Measurements from ENCODE around the gene OBSL1.

The OBSL1 gene

DNA sequence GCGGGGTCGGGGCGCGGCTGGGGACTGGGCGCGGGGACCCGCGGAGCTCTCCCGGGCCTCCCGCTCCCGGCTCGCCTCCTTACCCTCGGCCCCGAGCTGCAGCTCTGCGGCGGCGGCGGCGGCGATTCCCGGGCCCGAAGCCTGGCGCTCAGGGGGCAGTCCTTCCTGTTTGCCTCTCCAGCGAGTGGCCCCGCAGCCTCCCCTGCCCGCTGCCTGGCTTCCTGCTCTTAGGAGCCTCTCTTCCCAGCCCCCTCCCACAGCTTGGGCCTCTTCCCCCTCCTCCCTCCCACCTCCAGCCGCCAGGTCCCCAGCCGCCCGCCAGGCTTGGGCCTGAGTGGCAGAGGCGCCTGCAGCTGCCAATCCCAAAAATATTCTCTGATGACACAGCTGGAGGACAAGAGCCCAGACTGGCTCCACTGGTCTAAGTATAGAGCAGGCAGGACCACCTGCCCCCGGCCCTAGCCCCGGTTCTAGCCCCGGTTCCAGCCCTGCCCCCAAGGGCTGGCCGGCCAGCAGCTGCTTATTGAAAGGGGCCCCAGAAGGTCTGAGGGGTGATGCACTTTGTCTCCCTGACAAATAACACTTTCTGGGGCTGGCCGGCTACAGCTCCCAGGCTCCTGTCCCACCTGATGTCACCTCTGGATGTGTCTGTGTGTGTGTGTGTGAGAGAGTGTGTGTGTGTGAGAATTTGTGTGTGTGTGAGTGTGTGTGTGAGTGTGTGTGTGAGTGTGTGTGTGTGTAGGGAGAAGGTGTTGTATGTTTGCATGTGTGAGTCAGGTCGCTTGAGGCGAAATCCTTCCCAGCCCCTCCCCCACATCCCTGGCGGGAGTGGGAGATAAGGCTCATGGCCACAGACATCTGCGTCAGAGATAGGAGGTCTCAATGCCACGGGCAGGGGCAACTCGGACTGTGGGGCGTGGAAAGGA is at the start of gene OBSL1:
OBSL1 (minus strand) TSS at position 229 of the 926 bp plus-strand sequence. CDS start 307 bp downstream, outside the sequence.
- DNase-seq: no peak

DNA sequence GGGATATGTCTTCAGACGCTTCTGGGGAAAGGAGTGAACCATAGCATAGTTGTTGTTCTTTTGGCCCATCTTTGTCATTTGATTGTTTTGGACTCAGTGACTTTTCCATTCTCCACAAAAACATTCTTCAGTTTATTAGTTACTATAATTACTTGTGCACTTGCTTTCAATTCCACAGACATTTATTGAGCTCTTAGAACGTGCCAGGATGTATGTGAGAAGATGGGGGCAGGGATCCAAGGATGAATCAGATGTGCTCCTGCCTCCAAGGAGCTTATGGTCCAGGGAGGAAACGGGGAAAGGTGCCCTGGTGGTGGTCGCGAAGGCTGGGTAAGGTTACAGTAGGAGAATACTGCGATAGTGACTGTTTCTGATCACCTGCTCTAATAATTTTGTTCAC is 49.2 kb upstream of the OBSL1 start:
- no peak for DNase-seq

DNA sequence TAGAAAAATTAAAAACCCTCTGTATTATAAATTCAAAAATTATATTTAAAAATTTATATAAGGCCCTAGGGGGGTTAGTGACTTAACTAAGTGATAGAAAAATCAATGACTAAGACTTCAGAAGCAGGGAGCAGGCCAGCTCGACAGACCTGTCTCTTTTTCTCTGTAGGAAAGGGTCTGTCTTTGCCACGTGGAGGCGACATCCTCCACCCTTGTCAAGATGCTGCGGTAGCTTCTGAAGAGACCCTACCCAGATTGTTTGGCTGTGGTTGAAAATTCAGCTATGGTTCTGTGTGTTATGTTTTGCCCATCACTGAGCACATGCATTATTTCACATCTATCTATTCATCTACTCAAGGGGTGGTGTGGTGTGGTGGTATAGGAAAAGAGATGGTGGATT is 47.9 kb upstream of the OBSL1 start:
- DNase-seq: no peak

DNA sequence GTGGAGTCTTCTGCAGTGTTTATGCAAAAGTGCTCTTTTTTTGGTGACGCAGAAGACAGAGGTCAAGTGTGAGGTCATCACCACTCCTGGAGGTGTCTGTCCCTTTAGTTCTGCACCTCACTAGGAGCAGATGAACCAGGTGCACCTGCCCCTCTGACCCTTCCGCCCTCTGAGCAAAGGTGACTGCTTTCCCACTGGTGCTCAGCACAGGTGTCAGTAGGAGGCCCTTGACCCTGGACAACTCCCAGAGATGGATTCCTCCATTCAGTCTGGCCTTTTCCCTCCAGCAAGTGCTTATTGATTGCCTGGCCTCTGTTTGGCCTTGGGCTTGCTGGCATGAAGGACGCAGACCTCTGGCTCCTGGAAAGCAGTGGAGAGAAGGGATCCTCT is 47.4 kb upstream of the OBSL1 start:
- DNase-seq: no peak

DNA sequence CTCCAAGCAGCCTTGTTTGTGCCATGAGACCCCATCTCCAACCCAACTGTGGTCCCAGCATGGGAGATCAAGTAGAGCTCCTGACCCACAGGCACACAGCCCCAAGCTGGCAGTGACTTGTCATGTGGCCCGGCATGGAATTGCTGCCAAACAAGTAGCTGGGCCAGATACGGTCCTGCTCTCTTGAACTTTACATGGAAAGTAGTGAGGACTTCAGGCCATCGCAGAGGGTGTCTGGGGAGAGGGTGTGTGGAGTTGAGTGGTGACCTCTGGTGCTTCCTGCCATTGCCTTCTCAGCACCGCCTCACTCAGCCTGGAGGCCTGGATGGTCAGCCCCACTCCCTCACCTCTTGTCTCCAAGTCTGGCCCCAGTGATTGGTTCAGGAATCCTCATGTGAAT is 45.2 kb upstream of the OBSL1 start:
- no peak for DNase-seq

DNA sequence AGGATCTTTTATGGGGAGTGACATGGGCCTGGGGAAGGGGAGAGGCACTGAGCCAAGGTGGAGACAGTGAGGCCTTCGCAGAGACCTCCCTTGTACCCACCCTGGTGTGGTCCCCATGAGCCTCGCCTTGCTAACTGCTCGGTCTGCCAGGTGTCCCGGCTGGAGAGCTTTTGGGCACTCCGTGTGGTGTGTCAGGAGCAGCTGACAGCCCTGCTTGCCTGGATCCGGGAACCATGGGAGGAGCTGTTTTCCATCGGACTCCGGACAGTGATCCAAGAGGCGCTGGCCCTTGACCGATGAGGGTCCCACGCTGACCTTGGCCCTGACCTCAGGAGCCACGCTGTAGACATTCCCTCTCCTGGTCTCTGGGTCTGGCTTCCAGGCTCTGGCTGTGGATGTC is 44.6 kb upstream of the OBSL1 start:
- no peak for DNase-seq

DNA sequence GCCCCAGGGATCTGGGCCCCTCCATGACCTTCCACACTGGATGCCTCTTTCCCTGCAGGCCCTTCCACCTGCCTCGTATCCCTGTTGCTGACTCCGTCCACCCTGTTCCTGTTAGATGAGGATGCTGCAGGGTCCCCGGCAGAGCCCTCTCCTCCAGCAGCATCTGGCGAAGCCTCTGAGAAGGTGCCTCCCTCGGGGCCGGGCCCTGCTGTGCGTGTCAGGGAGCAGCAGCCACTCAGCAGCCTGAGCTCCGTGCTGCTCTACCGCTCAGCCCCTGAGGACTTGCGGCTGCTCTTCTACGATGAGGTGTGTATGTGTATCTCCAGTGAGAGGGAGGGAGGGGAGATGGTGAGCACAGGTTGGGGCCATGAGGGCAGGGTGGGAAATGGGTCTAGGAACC is 43.7 kb upstream of the OBSL1 start:
- no peak for DNase-seq

DNA sequence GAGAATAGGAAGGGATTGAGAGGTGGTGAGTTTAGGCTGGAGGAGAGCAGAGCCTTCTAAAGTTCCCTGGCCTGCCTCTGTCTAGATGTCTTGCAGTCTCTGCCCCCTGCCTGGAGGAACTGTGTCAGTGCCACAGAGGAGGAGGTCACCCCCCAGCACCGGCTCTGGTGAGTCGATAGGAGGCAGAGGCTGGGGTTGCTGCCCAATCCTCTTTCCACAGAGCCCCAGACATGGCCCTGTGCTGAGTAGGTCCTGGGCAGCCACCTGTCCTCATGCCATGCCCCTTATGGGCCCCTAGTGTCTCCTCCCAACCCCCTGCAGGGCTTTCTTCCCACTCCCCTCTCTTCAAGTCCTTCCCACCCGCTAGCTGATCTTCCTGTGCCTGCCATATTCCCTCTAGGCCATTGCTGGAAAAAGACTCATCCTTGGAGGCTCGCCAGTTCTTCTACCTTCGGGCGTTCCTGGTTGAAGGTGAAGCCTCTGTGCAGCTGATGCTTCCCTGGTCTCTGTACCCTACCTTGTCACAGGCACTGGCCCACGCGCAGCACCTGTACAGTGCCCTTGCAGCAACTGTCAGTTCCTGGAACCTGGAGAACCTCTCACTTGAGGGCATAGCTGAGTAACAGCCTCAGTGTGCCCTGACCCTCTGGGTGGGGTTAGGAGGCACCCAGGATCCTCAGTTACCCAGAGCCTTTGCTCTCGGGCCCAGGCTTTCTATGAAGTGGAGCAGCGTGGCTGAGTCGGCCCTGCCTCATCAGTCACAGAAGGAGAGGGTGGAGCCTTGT is 42.9 kb upstream of the OBSL1 start:
- no peak for DNase-seq

DNA sequence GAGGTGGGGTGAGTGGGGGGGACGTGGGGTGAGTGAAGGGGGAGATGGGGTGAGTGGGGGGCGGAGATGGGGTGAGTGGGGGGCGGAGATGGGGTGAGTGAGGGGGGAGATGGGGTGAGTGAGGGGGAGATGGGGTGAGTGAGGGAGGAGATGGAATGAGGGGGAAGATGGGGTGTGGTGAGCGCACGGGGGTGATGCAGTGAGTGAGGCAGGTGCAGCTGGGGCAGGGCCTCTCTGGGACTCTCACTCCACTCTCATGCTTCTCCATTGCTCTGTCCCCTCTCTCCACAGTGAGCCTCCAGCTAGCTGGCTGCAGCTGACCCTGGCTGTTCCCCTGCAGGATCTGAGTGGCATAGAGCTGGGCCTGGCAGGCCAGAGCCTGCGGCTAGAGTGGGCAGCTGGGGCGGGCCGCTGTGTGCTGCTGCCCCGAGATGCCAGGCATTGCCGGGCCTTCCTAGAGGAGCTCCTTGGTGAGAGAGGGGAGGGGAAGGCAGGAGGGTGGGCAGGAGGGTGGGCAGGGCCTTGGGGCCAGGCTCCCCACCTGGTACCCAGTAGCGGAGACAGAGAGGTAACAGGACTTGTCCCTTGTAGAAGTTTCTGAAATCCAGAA is 42.2 kb upstream of the OBSL1 start:
- DNase-seq: no peak

DNA sequence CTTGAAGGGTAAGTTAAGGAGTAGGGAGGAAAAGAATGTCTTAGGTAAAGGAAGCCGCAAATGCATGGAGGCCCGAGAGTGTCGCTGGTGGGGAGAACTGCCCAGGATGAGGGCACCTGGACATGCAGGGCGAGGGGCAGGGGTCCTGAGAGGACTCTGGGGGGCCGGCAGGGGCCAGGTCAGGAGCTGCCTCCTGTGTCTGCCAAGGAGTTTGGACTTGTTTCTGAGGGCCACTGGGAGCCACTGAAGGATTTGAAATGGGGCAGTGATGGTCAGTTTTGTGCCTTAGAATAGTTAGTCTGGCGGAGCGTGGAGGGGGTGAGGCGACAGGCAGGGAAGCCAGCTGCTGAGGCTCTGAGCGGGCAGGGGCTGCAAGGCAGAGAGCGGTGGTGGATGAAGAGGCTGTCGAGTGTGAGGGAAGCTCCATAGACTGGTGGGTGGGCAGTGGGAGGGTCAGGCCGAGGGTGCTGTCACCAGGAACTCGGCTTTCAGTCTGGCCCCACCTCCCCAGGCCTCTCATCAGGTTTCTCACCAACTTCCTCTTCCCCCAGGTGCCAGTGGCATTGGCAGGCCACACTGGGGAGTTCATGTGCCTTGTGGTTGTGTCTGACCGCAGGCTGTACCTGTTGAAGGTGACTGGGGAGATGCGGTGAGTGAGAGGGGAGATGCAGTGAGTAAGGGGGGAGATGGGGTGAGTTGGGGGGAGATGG is 41.4 kb upstream of the OBSL1 start:
- peak; percentile 21 for DNase-seq

DNA sequence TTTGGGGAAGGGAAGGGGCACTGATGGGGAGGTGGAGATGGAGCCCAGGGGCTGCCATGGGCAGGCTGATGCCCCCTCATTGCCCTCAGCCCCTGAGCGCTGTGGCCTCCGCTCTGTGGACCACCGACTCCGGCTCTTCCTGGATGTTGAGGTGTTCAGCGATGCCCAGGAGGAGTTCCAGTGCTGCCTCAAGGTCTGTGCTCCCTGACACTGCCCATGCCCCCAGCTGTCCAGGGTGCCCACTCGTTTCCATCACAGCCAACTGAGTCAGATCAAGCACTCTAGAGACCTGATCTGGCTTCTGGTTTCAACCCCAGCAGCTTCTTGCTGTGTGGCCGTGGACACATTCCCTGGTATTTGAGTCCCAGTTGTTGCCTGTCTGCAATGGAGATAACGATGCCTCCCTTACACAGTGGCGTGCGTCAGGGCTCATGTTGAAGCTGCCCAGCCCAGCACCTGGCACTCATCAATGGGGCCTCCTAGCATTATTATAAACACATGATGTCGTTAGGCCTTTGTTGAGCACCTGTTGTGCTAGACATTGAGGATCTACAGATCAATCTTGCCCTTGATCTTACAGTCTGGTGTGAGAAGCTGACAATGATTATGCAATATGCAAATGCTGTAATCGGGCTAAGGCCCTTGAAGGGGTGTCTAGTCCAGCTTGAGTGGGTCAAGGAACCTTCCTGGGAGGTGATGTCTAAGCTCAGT is 40.7 kb upstream of the OBSL1 start:
- DNase-seq: no peak

DNA sequence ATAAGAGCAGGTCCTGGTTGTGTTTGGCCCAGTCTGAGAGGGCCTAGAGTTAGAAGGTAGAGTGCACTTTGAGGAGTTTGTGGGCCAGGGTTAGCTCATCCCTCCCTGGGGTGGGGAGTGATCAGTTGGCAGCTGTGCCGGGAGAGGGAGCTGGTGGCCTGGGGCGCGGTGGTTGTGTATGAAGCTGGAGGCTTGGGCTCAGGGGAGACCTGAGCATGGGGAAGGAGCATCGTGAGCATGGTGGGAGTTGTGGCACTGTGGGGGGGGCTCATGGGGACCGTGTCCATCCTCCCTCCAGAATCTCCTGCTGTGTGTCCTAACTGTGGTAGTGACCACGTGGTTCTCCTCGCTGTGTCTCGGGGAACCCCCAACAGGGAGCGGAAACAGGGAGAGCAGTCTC is 40.0 kb upstream of the OBSL1 start:
- no peak for DNase-seq

DNA sequence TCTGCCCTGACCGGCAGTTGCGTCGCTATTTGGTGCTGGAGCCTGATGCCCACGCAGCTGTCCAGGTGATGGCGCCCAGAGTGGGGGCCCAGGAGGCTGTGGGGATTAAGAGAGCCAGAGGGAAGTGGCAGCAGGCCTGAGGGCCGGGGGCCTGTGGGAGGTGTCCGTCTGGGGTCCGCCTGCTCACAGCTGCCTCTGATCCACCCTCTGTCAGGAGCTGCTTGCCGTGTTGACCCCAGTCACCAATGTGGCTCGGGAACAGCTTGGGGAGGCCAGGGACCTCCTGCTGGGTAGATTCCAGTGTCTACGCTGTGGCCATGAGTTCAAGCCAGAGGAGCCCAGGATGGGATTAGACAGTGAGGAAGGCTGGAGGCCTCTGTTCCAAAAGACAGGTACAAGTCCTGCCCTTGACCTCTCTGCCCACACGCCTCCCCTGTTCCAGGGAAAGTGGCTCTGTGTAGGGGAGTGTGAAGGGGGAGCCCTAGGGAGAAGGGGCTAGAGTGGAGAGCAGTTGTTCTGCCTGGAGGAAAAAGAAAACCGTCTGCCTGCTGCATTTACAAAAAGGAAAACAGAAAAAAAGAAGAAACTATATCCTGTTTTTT is 37.9 kb upstream of the OBSL1 start:
- DNase-seq: no peak

DNA sequence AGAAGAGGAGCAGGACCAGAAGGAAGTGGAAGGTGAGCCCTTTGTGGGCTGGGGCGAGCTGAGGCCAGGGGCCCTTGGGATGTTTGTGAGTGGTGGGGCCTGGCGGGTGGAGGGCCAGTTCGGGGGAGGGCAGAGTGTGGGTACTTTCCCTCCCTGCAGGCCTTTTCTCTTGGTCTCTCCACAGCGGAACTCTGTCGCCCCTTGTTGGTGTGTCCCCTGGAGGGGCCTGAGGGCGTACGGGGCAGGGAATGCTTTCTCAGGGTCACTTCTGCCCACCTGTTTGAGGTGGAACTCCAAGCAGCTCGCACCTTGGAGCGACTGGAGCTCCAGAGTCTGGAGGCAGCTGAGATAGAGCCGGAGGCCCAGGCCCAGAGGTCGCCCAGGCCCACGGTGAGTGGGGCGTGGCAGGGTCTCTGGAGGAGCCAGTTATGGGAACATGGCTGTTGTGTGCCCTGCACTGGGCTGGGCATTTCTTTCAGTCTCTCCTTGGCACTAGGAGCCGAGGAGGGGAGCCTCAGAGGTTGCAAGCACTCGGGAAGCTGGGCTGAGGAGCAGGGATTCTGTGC is 37.1 kb upstream of the OBSL1 start:
- DNase-seq: no peak

DNA sequence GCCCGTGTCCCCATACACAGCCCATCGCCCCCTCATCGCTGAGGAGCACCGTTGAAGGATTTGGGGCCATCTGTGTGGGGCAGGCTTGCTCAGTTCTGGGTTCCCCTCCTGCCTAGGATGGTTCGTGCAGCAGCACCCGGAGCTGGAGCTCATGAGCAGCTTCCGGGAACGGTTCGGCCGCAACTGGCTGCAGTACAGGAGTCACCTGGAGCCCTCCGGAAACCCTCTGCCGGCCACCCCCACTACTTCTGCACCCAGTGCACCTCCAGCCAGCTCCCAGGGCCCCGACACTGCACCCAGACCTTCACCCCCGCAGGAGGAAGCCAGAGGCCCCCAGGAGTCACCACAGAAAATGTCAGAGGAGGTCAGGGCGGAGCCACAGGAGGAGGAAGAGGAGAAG is 36.6 kb upstream of the OBSL1 start:
- no peak for DNase-seq

DNA sequence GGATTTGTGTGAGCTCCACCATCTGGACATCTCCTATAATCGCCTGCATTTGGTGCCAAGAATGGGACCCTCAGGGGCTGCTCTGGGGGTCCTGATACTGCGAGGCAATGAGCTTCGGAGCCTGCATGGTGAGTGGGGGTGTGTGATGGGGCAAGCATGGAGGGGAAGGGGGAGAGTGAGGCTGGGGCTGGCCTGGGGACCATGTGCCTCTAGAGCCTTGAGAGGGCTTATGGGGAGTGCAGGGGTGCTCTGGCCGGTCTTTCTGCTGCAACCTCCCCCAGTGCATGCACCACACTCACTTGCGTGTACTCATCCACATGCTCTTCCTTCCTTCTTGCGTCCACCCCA is 34.2 kb upstream of the OBSL1 start:
- DNase-seq: no peak

DNA sequence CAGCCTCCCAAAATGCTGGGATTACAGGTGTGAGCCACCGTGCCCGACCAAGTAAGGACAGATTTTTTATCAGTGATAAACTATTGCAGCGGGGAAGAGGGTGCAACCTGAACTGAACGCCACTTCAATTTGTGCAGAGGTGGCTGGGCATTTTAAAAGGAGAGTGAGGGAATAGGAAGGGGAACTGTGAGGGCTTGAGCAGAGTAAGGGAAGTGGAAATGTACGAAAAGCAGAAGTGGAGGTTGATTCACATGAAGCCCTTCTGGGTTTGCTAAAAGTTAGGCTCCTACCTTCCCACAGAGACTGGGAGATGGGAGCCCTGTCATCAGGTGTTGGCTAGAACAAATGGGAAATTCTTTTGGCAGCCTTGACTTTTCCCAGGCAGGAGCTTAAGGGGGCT is 32.4 kb upstream of the OBSL1 start:
- no peak for DNase-seq

DNA sequence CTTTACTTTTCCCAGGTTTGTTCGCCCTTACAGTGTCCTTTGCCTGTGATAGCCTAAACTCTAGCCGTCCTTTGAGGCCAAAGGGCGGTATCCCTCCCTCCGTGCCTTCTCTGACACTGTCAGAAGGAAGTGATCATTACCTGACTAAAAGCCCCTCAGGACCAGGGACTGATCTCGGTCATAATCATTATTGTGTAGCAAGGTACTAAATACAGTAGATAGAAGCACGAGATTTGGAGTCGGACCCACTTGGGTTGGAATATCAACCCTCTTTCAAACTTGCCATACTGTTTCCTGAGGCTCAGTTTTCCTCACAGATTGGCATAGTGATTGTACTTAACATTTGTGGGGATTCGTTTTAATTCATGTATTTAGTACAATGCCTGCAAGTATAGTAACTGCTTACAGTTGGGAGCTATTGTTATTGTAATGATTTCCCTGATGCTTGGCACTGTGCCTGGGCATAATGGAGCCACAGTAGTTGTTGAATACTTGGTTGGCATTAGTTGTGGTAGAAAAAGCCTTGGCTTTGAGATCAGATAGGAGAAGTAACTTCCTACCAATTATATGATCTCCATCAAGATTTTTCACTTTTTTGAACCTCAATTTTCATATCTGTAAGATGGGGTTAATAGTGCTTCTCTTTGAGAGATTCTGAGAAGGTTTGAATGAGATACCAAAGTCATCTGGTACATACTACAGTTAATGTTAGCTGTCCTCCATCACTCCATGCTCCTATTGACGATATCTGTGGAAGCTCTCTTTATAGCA is 27.2 kb upstream of the OBSL1 start:
- DNase-seq: no peak

DNA sequence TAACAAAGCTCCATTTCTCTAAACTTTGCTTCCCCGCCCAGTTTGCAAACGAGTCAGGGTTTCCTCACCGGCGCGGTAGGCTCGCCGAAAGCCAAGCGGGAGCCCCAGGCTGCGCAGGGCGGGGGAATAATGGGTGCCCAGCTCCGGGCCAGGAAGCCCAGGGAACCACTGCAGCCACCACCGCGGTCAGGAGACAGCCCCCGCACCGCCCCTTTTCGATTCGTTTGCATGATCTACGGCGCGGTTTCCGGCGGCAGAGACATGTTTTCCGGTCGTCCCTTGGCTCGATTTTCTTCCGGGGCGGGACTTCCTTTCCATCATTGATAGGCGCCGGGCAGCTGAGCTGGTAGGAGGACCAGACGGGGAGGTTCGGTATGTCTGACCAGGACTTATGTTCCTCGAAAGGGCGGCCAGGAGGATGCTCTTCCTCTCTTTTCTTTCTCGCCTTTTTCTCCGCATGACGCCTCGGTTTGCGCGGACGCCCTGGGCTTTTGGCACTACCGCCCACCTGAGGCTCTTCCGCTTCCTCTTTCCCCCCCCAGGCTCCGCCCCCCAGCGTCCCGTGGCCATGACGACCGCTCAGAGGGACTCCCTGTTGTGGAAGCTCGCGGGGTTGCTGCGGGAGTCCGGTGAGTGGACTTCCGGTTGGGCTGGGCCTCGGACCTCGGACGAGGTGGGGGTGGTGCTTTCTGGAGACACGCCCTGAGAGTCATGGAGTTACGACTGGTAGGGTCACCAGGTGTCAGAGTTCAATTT is 26.4 kb upstream of the OBSL1 start, which contains the start of gene STK11IP:
STK11IP (plus strand) TSS at position 306 of the 756 bp plus-strand sequence; CDS start at position 569, 263 bp downstream.
- peak; percentile 87 for DNase-seq

Measured in CD4-positive, alpha-beta T cell treated with Interleukin-12 subunit alpha and Interleukin-12 subunit beta, for 1 hour (primary cell).